ENCODE data around the gene C22orf31.

The C22orf31 gene

DNA sequence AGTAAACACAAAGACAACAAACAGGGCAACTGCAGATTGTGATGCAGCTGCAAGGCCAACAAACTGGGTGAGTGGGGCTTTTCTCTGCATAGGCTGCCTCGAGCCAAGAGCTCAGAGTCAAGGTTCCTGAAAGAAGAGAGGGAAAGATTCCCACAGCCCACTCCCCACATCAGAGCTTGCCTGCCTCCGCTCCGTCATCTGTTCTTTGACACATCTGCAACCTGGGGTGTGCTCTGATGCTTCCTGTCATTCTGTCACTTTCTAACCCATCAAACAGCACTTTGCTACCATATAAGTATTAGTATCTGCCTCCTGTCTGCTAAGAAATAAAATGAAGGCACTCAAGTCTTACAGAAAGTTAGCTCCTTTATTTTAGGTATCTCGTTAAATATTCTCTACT, 46.9 kb downstream of the C22orf31 start:
- no peak for DNase-seq (ENCODE audit: insufficient read length, low spot score)
- no peak for FAIRE-seq
- TF ChIP-seq, protein P1, sequence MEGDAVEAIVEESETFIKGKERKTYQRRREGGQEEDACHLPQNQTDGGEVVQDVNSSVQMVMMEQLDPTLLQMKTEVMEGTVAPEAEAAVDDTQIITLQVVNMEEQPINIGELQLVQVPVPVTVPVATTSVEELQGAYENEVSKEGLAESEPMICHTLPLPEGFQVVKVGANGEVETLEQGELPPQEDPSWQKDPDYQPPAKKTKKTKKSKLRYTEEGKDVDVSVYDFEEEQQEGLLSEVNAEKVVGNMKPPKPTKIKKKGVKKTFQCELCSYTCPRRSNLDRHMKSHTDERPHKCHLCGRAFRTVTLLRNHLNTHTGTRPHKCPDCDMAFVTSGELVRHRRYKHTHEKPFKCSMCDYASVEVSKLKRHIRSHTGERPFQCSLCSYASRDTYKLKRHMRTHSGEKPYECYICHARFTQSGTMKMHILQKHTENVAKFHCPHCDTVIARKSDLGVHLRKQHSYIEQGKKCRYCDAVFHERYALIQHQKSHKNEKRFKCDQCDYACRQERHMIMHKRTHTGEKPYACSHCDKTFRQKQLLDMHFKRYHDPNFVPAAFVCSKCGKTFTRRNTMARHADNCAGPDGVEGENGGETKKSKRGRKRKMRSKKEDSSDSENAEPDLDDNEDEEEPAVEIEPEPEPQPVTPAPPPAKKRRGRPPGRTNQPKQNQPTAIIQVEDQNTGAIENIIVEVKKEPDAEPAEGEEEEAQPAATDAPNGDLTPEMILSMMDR (IDR thresholded peaks at IDR 0.05; ENCODE audit: insufficient read depth, missing control alignments) = no peak

DNA sequence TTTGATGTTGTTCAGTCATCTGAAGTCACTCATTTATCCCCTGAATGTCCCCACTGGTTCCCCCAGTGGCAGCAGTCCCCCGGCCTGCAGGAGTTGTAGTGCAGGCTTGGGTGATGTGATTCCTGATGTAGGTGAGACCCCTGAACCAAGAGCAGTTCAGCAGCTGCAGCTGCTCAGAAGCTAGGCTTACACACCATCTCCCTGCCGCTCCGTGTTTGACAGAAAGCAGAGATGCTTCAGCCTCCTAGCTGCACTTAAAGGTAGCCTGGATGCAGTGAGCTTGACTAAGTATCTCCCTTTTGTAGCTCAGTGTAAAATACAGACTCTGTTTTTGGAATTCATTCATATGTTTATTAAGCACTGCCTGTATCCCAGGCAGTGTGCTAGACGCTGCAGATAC, 47.3 kb downstream of the C22orf31 start:
- TF ChIP-seq, protein P1 (IDR thresholded peaks at IDR 0.05; ENCODE audit: insufficient read depth, missing control alignments) = no peak
- FAIRE-seq (no peak), DNase-seq (ENCODE audit: insufficient read length, low spot score) (no peak)

DNA sequence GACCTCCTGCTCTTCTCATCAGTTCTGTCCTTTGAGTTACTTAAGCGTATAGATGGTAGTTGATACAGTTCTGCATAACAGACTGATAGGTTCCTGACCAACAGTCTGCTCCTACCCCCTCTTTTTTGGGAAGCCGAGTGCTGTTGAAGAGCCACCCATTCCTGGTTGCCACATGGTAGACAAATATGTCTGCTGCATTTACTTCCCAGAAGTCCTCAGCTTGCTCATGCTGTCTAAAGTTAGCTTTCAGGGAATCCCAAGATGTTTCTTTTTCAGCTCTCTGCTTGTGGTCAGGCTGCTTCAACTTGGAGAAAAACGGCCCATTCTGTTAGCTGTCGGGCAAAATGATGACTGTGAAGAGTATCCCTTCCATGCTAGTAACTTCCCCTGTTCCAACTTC, 48.7 kb downstream of the C22orf31 start:
- DNase-seq (ENCODE audit: insufficient read length, low spot score) = no peak
- no peak for FAIRE-seq
- TF ChIP-seq, protein P1 (IDR thresholded peaks at IDR 0.05; ENCODE audit: insufficient read depth, missing control alignments) = no peak

DNA sequence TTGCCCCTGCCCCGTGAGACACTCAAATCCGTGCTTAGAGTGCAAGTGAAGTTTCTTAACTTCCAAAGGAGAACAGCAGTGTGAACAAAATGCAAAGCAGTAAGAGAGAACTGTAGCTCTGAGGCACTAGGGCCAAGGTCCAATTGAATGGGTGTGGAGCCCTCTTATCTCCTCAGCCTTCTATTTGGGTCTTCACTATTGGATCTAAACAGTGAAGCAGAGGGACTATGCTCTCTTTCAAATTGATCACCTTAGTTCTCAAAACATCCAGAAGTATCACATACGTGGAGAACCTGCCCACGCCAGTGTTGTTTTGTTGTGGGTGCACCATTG, 49.6 kb downstream of the C22orf31 start:
- TF ChIP-seq, protein P1 (IDR thresholded peaks at IDR 0.05; ENCODE audit: insufficient read depth, missing control alignments) = no peak
- FAIRE-seq = no peak
- no peak for DNase-seq (ENCODE audit: insufficient read length, low spot score)

DNA sequence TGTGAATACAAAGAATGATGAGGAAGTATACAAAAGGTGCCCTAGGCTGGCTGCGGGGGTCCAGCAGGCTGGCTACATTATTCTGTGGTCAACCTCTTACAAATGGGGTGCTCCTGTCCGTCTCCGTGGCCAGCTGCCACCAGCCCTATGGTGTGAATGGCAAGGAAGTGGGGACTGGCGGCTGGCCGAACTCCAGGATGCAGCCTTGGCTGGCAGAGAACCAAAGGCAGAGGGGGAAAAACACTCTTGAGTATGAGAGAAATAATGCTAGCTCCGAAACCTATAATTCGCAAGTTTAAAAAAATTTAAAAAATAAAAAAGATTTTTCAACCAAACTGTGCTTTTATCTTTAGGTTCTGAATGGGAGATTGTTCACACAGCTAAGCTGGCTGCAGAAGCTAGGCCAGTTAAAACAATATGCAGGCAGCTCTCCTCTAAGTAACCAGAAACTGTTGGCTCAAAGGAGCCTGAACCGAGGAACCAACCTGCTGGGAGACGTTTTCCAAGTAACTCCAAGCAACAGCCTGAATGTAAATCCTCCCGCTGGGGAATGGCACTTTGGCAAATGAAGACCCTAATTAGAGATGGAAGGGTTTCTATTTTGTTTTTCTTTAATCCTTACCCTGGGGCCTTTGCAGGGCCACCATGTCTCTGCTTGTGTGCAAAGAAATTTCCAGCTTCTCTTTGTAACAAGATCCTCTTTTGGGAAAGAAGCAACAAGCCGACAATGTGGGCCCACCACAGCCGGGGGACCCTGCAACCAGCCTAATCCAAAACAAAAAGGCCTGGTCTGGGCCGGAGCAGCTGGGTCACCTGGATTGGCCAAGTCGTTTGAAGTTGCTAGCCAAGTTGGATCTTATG, 50.2 kb downstream of the C22orf31 start:
- FAIRE-seq = no peak
- TF ChIP-seq, protein P1 (IDR thresholded peaks at IDR 0.05; ENCODE audit: insufficient read depth, missing control alignments) = no peak
- DNase-seq (ENCODE audit: insufficient read length, low spot score) = no peak

DNA sequence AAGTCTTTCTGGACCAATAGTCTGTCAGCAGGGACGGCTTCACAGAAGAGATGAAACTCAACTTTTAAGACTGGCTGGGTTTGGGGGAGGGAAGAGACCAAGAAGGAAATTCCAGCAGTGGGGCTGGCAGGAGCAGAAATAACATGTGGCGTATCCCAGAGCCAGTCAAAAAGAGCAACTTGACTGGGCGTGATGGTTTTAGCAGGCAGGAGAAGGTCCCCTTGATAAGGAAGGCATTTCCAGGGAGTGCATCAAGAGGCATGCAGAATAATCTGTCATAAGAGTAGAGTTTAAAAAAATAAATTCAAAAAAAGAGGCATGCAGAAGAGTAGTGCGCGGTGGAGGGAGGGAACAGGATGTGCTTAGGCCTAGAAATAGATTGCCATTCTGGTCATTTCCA, 52.5 kb downstream of the C22orf31 start:
- no peak for FAIRE-seq
- TF ChIP-seq, protein P1 (IDR thresholded peaks at IDR 0.05; ENCODE audit: insufficient read depth, missing control alignments) = no peak
- no peak for DNase-seq (ENCODE audit: insufficient read length, low spot score)

All from D721Med (cell line).